Effector CD8-positive, alpha-beta T cell (primary cell): ENCODE measurements around the gene DEFB125.

ENCODE experiments used
- DNase-seq: peaks from one replicate; lab custom pipeline; 2025; lab: John Stamatoyannopoulos, UW

DEFB125 gene

GRCh38 chr20:145877-146276, 58.4 kb downstream of the DEFB125 start:
- DNase-seq: no peak
